IPS-18c (cell line): ENCODE data around the gene NAV3.

Experiments used
- H3K4me3 ChIP-seq: 2 replicates; pipeline ENCODE4 v1.7.0; 2013; ENCODE audit warnings: low read depth, mild to moderate bottlenecking, low read length, moderate library complexity; ENCODE audit not compliant: insufficient read depth
- H3K9me3 ChIP-seq: one replicate; pipeline ENCODE4 v1.6.1; 2013; ENCODE audit warnings: mild to moderate bottlenecking, low read length, moderate library complexity; ENCODE audit not compliant: control insufficient read depth, insufficient read depth

Gene NAV3

GRCh38 chr12:77946541-77947061, 115.9 kb downstream of the NAV3 start:
- Histone ChIP-seq H3K4me3 (no peak overlapping the region), H3K9me3 (no peaks in the 10 kb centered on the region)

GRCh38 chr12:77947330-77947729, 116.6 kb downstream of the NAV3 start:
- Histone ChIP-seq H3K9me3 (no peaks in the 10 kb centered on the region), H3K4me3 (no peak overlapping the region)

GRCh38 chr12:77947746-77948145, 117.1 kb downstream of the NAV3 start:
- no peaks in the 10 kb centered on the region for H3K9me3 ChIP-seq
- H3K4me3 ChIP-seq, result no peak overlapping the region

GRCh38 chr12:77949943-77950342, 119.2 kb downstream of the NAV3 start:
- no peaks in the 10 kb centered on the region for H3K9me3 ChIP-seq
- no peak overlapping the region for H3K4me3 ChIP-seq

GRCh38 chr12:77953528-77954205, 123.0 kb downstream of the NAV3 start:
- H3K4me3 ChIP-seq, result no peak overlapping the region
- no peaks in the 10 kb centered on the region for H3K9me3 ChIP-seq

- no peak overlapping the region for H3K4me3 ChIP-seq
- H3K9me3 ChIP-seq, result no peaks in the 10 kb centered on the region
Observed at GRCh38 chr12:77954206-77954555, 123.5 kb downstream of the NAV3 start.

GRCh38 chr12:77957062-77957461, 126.4 kb downstream of the NAV3 start:
- Histone ChIP-seq H3K9me3 (no peaks in the 10 kb centered on the region), H3K4me3 (no peak overlapping the region)

- Histone ChIP-seq H3K4me3 (no peak overlapping the region), H3K9me3 (no peaks in the 10 kb centered on the region)
Observed at GRCh38 chr12:77963576-77964178, 133.0 kb downstream of the NAV3 start.

- Histone ChIP-seq H3K9me3 (no peaks in the 10 kb centered on the region), H3K4me3 (no peak overlapping the region)
Observed at GRCh38 chr12:77965790-77966189, 135.1 kb downstream of the NAV3 start.

- Histone ChIP-seq H3K9me3 (no peaks in the 10 kb centered on the region), H3K4me3 (no peak overlapping the region)
Observed at GRCh38 chr12:77968021-77968420, 137.3 kb downstream of the NAV3 start.

- no peak overlapping the region for H3K4me3 ChIP-seq
Observed at GRCh38 chr12:77968571-77968970, 137.9 kb downstream of the NAV3 start.

GRCh38 chr12:77973579-77973978, 142.9 kb downstream of the NAV3 start:
- Histone ChIP-seq H3K4me3 (no peak overlapping the region), H3K9me3 (no peaks in the 10 kb centered on the region)

More at GRCh38 chr12:77968571-77968970, 137.9 kb downstream of the NAV3 start:
- no peaks in the 10 kb centered on the region for H3K9me3 ChIP-seq

- no peak overlapping the region for H3K4me3 ChIP-seq
- no peaks in the 10 kb centered on the region for H3K9me3 ChIP-seq
Observed at GRCh38 chr12:77974645-77975044, 144.0 kb downstream of the NAV3 start.

- H3K4me3 ChIP-seq, result no peak overlapping the region
Observed at GRCh38 chr12:77979597-77980250, 149.0 kb downstream of the NAV3 start.

GRCh38 chr12:77980782-77981181, 150.1 kb downstream of the NAV3 start:
- no peaks in the 10 kb centered on the region for H3K9me3 ChIP-seq
- H3K4me3 ChIP-seq, result no peak overlapping the region

More at GRCh38 chr12:77979597-77980250, 149.0 kb downstream of the NAV3 start:
- H3K9me3 ChIP-seq, result no peaks in the 10 kb centered on the region

- no peaks in the 10 kb centered on the region for H3K9me3 ChIP-seq
- no peak overlapping the region for H3K4me3 ChIP-seq
Observed at GRCh38 chr12:77983859-77984258, 153.2 kb downstream of the NAV3 start.

- no peak overlapping the region for H3K4me3 ChIP-seq
- H3K9me3 ChIP-seq, result no peaks in the 10 kb centered on the region
Observed at GRCh38 chr12:77992760-77993159, 162.1 kb downstream of the NAV3 start.

GRCh38 chr12:77993658-77994057, 163.0 kb downstream of the NAV3 start:
- H3K9me3 ChIP-seq, result no peaks in the 10 kb centered on the region
- no peak overlapping the region for H3K4me3 ChIP-seq
